Psoas muscle (tissue), 8 donors: ENCODE results near the gene GOLGA6L1. TPM values are rescaled to one million over a fixed set of nuclear protein-coding genes. Genes with fewer than 3 reads are reported as not detected.
A peak's percentile ranks its signal among the peaks of the same experiment; 100 is the strongest.
"Not testable (repeated sequence)": the region's sequence is repeated elsewhere in the genome, so short reads cannot be mapped to it uniquely, and the experiment has no call there.

Source experiments
- ATAC-seq, 4 donors: fragments of 200-7000 bp; cut with Tn5 transposase; one replicate each; pipeline ENCODE4 v1.9.1; 2020; ENCODE audit warnings: moderate library complexity in 3 of 4, mild to moderate bottlenecking in 2 of 4
- DNase-seq, 2 donors: peaks; one replicate each; pipeline ENCODE4 v3.0.0-alpha.2; 2020
- H3K27ac ChIP-seq: fragments of 200-600 bp; one replicate; pipeline ENCODE4 v1.8.0; 2022
- H3K27me3 ChIP-seq, 3 donors: fragments of 200-600 bp in 1 of 3; one replicate each; pipeline versions ENCODE4 v1.6.1 to v1.8.0; 2013 to 2022; ENCODE audit warnings: low read length in 2 of 3, mild to moderate bottlenecking in 2 of 3, moderate library complexity in 1 of 3; ENCODE audit not compliant: insufficient read depth in 3 of 3
- H3K36me3 ChIP-seq, 2 donors: fragments of 200-600 bp in 1 of 2; one replicate each; pipeline versions ENCODE4 v1.6.1 to v1.8.0; 2013 to 2022; ENCODE audit warnings: low read depth in 1 of 2, mild to moderate bottlenecking in 1 of 2, moderate library complexity in 1 of 2; ENCODE audit not compliant: insufficient read depth in 1 of 2
- H3K4me1 ChIP-seq: fragments of 200-600 bp; one replicate; pipeline ENCODE4 v1.8.0; 2022
- H3K4me3 ChIP-seq: fragments of 200-600 bp; one replicate; pipeline ENCODE4 v1.8.0; 2022; ENCODE audit warnings: mild to moderate bottlenecking
- H3K9me3 ChIP-seq: fragments of 200-600 bp; one replicate; pipeline ENCODE4 v1.8.0; 2022
- WGBS, 3 donors: extraction: QIAGEN DNeasy Blood & Tissue Kit; methylation state at CpG; one replicate each; pipeline versions ENCODE4 v1.1.6 to v1.1.7; 2013; 5-methylcytosine and 5-hydroxymethylcytosine counted together
- intact Hi-C, 2 donors: fragments of 100-400 bp; cut with DNase I; formaldehyde crosslinking; loops; one replicate each; pipeline versions ENCODE4 v1.11.0 to v1.14.2; 2022
- long read RNA-seq, 2 donors: library from polyadenylated mRNA; unstranded; transcript quantifications; one replicate each; pipeline ENCODE4 v2.0.0, GENCODE V29; 2021
- polyA plus RNA-seq, 3 donors: library from polyadenylated mRNA; stranded (reverse); fragments of 200-250 nt; gene quantifications; one replicate each; pipeline ENCODE4 v1.2.3, GENCODE V29; 2013
- total RNA-seq, 4 donors: library from RNA; stranded (reverse); fragmentation: NEBNext Ultra II Directional in 2 of 4; extraction: Animal tissue kit (Norgen Biotek cat#: 25700) in 2 of 4; gene quantifications; one replicate each; pipeline versions ENCODE4 v1.2.1 to v1.2.4, GENCODE V29; 2021 to 2023
- donor health status: healthy with polysubstance abuse.
- donor health status: DM: no; HTN: no; CAD: no; lungs with moderate emphysema.
- donor health status: Bipolar disorder and iron deficiency.
- donor health status: healthy.
- donor health status: DM: yes; HTN: yes; CAD: no.
- donor health status: DM: no; HTN: no; CAD: no.
- donor health status: DM: no; HTN: no; CAD: no.
- donor health status: DM: yes; HTN: yes; CAD: no.

The GOLGA6L1 gene, protein sequence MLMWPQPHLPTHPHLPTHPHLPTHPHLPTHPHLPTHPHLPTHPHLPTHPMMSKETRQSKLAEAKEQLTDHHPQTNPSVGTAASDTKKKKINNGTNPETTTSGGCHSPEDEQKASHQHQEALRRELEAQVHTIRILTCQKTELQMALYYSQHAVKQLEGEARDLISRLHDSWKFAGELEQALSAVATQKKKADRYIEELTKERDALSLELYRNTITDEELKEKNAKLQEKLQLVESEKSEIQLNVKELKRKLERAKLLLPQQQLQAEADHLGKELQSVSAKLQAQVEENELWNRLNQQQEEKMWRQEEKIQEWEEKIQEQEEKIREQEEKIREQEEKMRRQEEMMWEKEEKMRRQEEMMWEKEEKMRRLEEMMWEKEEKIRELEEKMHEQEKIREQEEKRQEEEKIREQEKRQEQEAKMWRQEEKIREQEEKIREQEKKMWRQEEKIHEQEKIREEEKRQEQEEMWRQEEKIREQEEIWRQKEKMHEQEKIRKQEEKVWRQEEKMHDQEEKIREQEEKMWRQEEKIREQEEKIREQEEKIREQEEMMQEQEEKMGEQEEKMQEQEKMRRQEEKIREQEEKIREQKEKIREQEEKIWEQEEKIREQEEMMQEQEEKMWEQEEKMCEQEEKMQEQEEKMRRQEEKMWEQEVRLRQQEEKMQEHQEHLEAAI
- total RNA-seq (not detected), polyA plus RNA-seq (not detected)
- long read RNA-seq, donor 1, result 0 reads
- long read RNA-seq, donor 2, result 0 reads

DNA sequence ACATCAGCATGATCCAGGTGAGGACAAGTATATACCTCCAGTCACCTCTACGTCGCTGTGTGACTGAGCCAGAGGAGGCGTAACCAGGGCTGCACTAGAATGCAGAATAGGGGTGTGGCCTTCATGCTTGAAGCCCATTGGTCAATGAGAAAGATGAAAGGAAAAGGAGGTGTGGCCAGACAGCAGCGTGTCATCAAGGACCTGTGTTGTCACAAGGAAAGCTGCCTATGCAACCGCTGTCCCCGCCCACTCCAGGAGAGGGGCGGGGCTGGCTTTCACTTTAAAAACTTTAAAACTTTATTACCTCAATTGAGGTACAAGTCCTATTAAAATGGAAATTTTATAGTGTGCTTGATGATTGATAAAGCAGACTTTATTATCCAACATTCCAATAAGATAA lies at the start of gene GOLGA6L1:
Gene GOLGA6L1, minus strand, starts transcription at position 101 of the 400 bp plus-strand sequence. Its CDS starts 91 bp downstream, at position 10.
- no CpG with 5 or more reads among the region's 7 CpGs for WGBS, 3 donors
- H3K4me1 ChIP-seq, H3K27me3 ChIP-seq, intact Hi-C loops, DNase-seq, H3K9me3 ChIP-seq, ATAC-seq, H3K27ac ChIP-seq, H3K4me3 ChIP-seq, H3K36me3 ChIP-seq: not testable (repeated sequence)

DNA sequence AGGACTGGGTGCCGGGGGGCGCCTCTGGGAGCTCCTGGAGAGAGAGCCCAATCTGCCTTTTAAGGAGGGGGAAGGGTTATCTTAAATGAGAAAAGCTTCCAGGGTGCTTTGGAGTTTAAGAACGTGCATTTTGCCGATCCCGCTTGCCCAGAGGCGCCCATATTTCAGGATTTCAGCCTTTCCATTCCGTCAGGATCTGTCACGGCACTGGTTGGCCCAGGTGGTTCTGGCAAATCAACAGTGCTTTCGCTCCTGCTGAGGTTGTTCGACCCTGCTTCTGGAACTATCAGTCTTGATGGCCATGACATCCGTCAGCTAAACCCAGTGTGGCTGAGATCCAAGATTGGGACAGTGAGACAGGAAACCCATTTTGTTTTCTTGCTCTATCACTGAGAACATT lies 44.6 kb upstream of the GOLGA6L1 start:
- H3K4me1 ChIP-seq, H3K36me3 ChIP-seq, DNase-seq, H3K27ac ChIP-seq, ATAC-seq, H3K9me3 ChIP-seq, intact Hi-C loops, H3K27me3 ChIP-seq, H3K4me3 ChIP-seq: not testable (repeated sequence)
- WGBS, 3 donors, result 76 to 86% (median 81%) methylated on average over 9 to 10 of the region's 11 CpGs

DNA sequence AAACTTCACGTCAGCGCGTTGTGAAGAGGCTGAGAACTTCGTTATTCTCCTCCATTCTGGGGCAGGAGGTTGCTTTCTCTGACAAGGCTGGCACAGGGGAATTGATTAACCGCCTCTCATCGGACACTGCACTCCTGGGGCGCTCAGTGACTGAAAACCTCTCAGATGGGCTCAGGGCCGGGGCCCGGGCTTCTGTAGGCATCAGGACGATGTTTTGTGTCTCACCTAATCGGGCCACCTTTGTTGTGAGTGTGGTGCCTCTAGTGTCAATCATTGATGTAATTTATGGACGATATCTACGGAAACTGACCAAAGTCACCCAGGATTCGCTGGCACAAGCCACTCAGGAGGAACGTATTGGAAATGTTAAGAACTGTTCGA lies 43.9 kb upstream of the GOLGA6L1 start:
- intact Hi-C loops, H3K4me1 ChIP-seq, H3K27ac ChIP-seq, H3K27me3 ChIP-seq, H3K36me3 ChIP-seq, ATAC-seq, DNase-seq, H3K4me3 ChIP-seq, H3K9me3 ChIP-seq: not testable (repeated sequence)
- WGBS, 3 donors, result 84 to 86% (median 84%) methylated on average over 15 to 16 of the region's 16 CpGs

DNA sequence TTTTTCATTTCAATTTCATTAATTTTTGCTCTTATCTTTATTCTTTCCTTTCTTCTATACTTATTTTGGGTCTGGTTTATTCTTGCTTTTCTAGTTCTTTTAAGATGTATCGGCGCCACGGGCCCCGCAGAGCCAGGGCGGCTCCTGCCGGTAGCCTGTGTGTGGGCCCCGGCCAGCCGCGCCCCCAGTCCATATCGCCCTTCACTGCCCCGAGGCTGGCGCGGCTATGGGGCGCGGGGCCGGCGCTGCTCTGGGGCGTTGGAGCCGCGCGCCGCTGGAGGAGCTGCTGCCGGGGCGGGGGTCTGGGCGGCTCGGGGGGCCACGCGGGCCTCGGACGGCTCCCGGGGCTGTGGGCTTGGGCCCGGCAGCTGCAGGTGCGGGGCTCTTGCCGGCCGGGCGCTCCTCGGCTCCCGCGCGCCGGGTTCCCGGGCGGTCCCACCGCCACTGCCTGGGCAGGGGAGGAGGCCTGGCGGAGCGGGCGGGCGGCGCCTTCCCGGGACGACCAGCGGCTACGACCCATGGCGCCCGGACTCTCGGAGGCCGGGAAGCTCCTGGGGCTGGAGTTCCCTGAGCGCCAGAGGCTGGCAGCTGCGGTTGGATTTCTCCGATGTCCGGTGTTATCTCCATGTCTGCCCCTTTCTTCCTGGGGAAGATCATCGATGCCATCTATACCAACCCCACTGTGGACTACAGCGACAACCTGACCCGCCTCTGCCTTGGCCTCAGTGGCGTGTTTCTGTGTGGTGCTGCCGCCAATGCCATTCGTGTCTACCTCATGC lies 43.3 kb upstream of the GOLGA6L1 start:
- ATAC-seq, H3K27me3 ChIP-seq, H3K4me3 ChIP-seq, intact Hi-C loops, H3K27ac ChIP-seq, H3K4me1 ChIP-seq, H3K9me3 ChIP-seq, H3K36me3 ChIP-seq: not testable (repeated sequence)
- DNase-seq, result peak in 1 of 2 donors; percentile 13
- 11 to 19% (median 18%) methylated on average over 34 to 54 of the region's 67 CpGs for WGBS, 3 donors

DNA sequence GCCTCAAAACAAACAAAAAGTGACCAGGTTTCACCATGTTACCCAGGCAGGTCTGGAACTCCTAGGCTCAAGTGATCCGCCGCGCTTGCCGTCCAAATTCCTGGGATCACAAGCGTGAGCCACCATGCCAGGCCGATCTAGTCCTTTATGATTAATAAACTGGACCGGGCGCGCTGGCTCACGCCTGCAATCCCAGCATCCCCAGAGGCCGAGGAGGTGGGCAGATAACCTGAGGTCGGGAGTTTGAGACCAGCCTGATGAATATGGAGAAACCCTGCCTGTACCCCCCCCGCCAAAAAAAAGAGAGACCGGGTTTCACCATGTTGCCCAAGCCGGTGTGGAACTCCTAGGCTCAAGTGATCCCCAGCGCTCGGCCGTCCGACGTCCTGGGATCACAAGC lies 40.1 kb upstream of the GOLGA6L1 start:
- H3K4me1 ChIP-seq, H3K36me3 ChIP-seq, ATAC-seq, H3K27ac ChIP-seq, H3K27me3 ChIP-seq, H3K9me3 ChIP-seq, intact Hi-C loops, H3K4me3 ChIP-seq: not testable (repeated sequence)
- WGBS, 3 donors, result 89 to 91% (median 90%) methylated on average over 15 to 18 of the region's 20 CpGs
- DNase-seq, result peak in 1 of 2 donors; percentile 11

DNA sequence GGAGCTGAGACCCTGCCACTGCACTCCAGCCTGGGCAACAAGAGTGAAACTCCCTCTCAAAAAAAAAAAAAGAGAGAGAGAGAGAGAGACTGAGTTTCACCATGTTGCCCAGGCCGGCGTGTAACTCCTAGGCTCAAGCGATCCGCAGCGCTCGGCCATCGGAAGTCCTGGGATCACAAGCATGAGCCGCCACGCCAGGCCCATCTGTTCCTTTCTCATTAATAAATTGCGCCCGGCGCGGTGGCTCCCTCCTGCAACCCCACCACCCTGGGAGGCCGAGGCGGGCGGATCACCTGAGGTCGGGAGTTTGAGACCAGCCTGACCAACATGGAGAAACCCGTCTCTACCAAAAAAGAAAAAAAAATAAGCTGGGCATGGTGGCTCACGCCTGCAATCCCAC lies 39.0 kb upstream of the GOLGA6L1 start:
- H3K4me1 ChIP-seq, H3K9me3 ChIP-seq, H3K27ac ChIP-seq, H3K36me3 ChIP-seq, H3K27me3 ChIP-seq, DNase-seq, ATAC-seq, H3K4me3 ChIP-seq, intact Hi-C loops: not testable (repeated sequence)
- WGBS, 3 donors, result 95 to 100% (median 95%) methylated on average over 2 to 17 of the region's 19 CpGs

DNA sequence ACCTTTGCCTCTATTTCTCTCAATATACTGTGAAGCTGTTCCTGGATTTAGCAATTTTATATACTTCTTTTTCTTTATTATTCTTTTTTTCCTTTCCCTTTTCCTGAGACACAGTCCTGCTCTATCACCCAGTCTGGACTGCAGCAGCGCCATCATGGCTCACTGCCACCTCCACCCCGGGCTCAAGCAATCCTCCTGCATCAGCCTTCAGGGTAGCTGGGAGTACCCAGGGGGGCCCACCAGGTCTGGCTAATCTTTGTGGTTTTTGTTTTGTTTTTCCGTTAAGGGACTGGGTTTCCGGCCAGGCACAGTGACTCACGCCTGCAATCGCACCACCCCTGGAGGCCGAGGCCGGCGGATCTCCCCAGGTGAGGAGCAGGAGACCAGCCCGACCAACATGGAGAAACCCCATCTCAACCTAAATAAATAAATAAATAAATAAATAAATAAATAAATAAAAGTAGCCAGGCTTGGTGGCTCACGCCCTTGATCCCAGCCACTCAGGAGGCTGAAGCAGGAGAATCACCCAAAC lies 38.1 kb upstream of the GOLGA6L1 start:
- H3K27me3 ChIP-seq, DNase-seq, intact Hi-C loops, H3K9me3 ChIP-seq, H3K27ac ChIP-seq, ATAC-seq, H3K36me3 ChIP-seq, H3K4me1 ChIP-seq, H3K4me3 ChIP-seq: not testable (repeated sequence)
- 78 to 85% (median 84%) methylated on average over 4 to 7 of the region's 11 CpGs for WGBS, 3 donors

DNA sequence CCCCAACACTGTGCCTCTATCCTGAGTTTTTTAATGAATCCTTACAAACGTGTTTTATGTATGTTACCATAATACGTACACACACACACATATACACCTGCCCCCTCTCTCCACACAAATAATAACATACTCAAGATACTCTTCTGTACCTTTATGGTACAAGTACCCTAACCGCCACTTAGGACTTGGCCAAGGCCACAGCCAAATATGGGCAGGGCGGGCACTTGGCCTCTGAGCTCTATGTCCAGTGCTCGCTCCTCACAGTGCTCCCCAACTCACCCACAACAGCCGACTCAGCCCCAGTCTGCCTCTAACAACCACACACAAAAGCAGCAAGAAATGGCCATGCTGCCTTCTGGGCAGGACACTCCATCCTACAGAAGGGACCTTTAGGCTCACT lies 3.8 kb downstream of the GOLGA6L1 start:
- H3K4me3 ChIP-seq, H3K36me3 ChIP-seq, intact Hi-C loops, H3K9me3 ChIP-seq, H3K4me1 ChIP-seq, DNase-seq, ATAC-seq, H3K27ac ChIP-seq, H3K27me3 ChIP-seq: not testable (repeated sequence)
- WGBS, 3 donors, result 81 to 90% (median 83%) methylated on average over 3 to 4 of the region's 6 CpGs
